ENCODE measurements around the gene ZDHHC7. TPM values are rescaled to one million over a fixed set of nuclear protein-coding genes. Genes with fewer than 3 reads are reported as not detected.

ZDHHC7 gene
- total RNA-seq, 6 experiments from 2014 or later: 73.9 to 90.4 (median 78.1) TPM

- Mint-ChIP-seq H3K36me3 (ENCODE audit: low read depth) (peaks cover 5% of the 10 kb centered on the region; the same call in 1 of the 2 replicates), H3K9me3 (no peaks in the 10 kb centered on the region), H3K27ac (peak overlapping the region; percentile 81), H3K27me3 (ENCODE audit: insufficient read depth) (peaks cover 6% of the 10 kb centered on the region; the same call in 1 of the 2 replicates), H3K4me1 (ENCODE audit: low read depth) (peaks cover 40% of the 10 kb centered on the region), H3K4me3 (peak overlapping the region; percentile 92)
- peak; percentile 42 for TF ChIP-seq CTCF (IDR thresholded peaks at IDR 0.05)
- no peak for DNase-seq
Measured at GRCh38 chr16:85027958-85028684, 16.8 kb upstream of the ZDHHC7 start.

- Mint-ChIP-seq H3K4me3 (peak within 1 kb of the TSS; percentile 92), H3K27ac (peak within 1 kb of the TSS; percentile 94), H3K27me3 (ENCODE audit: insufficient read depth) (peaks cover 6% of the 10 kb centered on the region; the same call in 1 of the 2 replicates), H3K4me1 (ENCODE audit: low read depth) (peaks cover 40% of the 10 kb centered on the region), H3K9me3 (no peaks in the 10 kb centered on the region), H3K36me3 (ENCODE audit: low read depth) (peaks cover 5% of the 10 kb centered on the region; the same call in 1 of the 2 replicates)
- peak; percentile 80 for DNase-seq
- no peak for TF ChIP-seq CTCF (IDR thresholded peaks at IDR 0.05)
Measured at GRCh38 chr16:85027349-85027957, 16.1 kb upstream of the ZDHHC7 start, which contains the start of gene KIAA0513. TSS of gene KIAA0513 (plus strand) at chr16:85027795. CDS start at chr16:85067072, 39,277 bp downstream.

GRCh38 chr16:85026703-85027102 is 15.4 kb upstream of the ZDHHC7 start:
- Mint-ChIP-seq H3K4me3 (peak overlapping the region; percentile 92), H3K9me3 (no peaks in the 10 kb centered on the region), H3K4me1 (ENCODE audit: low read depth) (peaks cover 40% of the 10 kb centered on the region), H3K27ac (peak overlapping the region; percentile 94), H3K36me3 (ENCODE audit: low read depth) (peaks cover 4% of the 10 kb centered on the region; the same call in 1 of the 2 replicates), H3K27me3 (ENCODE audit: insufficient read depth) (peaks cover 10% of the 10 kb centered on the region)
- no peak for TF ChIP-seq CTCF (IDR thresholded peaks at IDR 0.05)
- DNase-seq: no peak

GRCh38 chr16:85025781-85026653 is 14.7 kb upstream of the ZDHHC7 start:
- Mint-ChIP-seq H3K9me3 (no peaks in the 10 kb centered on the region), H3K27ac (no peak overlapping the region), H3K27me3 (ENCODE audit: insufficient read depth) (peaks cover 10% of the 10 kb centered on the region), H3K4me3 (peak overlapping the region; percentile 92), H3K36me3 (ENCODE audit: low read depth) (no peaks in the 10 kb centered on the region), H3K4me1 (ENCODE audit: low read depth) (peaks cover 40% of the 10 kb centered on the region)
- DNase-seq: no peak
- no peak for TF ChIP-seq CTCF (IDR thresholded peaks at IDR 0.05)

GRCh38 chr16:85019659-85020245 is 8.4 kb upstream of the ZDHHC7 start:
- no peak overlapping the region for H3K27ac Mint-ChIP-seq
- no peak for DNase-seq
- H3K4me3 Mint-ChIP-seq: no peak overlapping the region
- TF ChIP-seq CTCF (IDR thresholded peaks at IDR 0.05): no peak
- H3K9me3 Mint-ChIP-seq: no peaks in the 10 kb centered on the region
- peaks cover 13% of the 10 kb centered on the region for H3K4me1 Mint-ChIP-seq (ENCODE audit: low read depth)
- H3K36me3 Mint-ChIP-seq (ENCODE audit: low read depth): no peaks in the 10 kb centered on the region
- peaks cover 5% of the 10 kb centered on the region for H3K27me3 Mint-ChIP-seq (ENCODE audit: insufficient read depth)

Measured in HFFc6 (cell line).